HG02885 (cell line): ENCODE results near the gene ERCC3.
A peak's percentile ranks its signal among the peaks of the same experiment; 100 is the strongest.

Source experiments
- ATAC-seq: cut with Tn5 transposase; IDR thresholded peaks from one replicate; pipeline ENCODE4 v1.9.1; 2021; ENCODE audit warnings: mild to moderate bottlenecking; ENCODE audit not compliant: unreplicated experiment, poor library complexity

Gene ERCC3

GRCh38 chr2:127293748-127294562 is at the start of gene ERCC3:
ERCC3 (minus strand) TSS chr2:127294144; CDS start chr2:127294081, 63 bp downstream.
- peak; percentile 99 for ATAC-seq

- ATAC-seq = no peak
Observed at GRCh38 chr2:127343277-127343676, 49.3 kb upstream of the ERCC3 start.

GRCh38 chr2:127342101-127342500 is 48.2 kb upstream of the ERCC3 start:
- ATAC-seq = peak; percentile 95

- no peak for ATAC-seq
Observed at GRCh38 chr2:127332335-127332734, 38.4 kb upstream of the ERCC3 start.

- ATAC-seq = peak; percentile 74
Observed at GRCh38 chr2:127330753-127331152, 36.8 kb upstream of the ERCC3 start.

- no peak for ATAC-seq
Observed at GRCh38 chr2:127326289-127326945, 32.5 kb upstream of the ERCC3 start.

GRCh38 chr2:127324635-127325034 is 30.7 kb upstream of the ERCC3 start:
- ATAC-seq = no peak

- no peak for ATAC-seq
Observed at GRCh38 chr2:127321303-127321702, 27.4 kb upstream of the ERCC3 start.

GRCh38 chr2:127320586-127321275 is 26.8 kb upstream of the ERCC3 start:
- no peak for ATAC-seq

- no peak for ATAC-seq
Observed at GRCh38 chr2:127320067-127320466, 26.1 kb upstream of the ERCC3 start.

GRCh38 chr2:127314193-127314988 is 20.4 kb upstream of the ERCC3 start:
- ATAC-seq = no peak

GRCh38 chr2:127313406-127313805 is 19.5 kb upstream of the ERCC3 start:
- ATAC-seq = peak; percentile 99

GRCh38 chr2:127310980-127311379 is 17.0 kb upstream of the ERCC3 start:
- no peak for ATAC-seq

- no peak for ATAC-seq
Observed at GRCh38 chr2:127309468-127309867, 15.5 kb upstream of the ERCC3 start.

GRCh38 chr2:127308586-127309138 is 14.7 kb upstream of the ERCC3 start:
- no peak for ATAC-seq

- no peak for ATAC-seq
Observed at GRCh38 chr2:127305990-127306585, 12.1 kb upstream of the ERCC3 start.

- no peak for ATAC-seq
Observed at GRCh38 chr2:127302168-127302567, 8.2 kb upstream of the ERCC3 start.

- ATAC-seq = peak; percentile 1
Observed at GRCh38 chr2:127293386-127293747, 577 bp downstream of the ERCC3 start.

- no peak for ATAC-seq
Observed at GRCh38 chr2:127288274-127288673, 5.7 kb downstream of the ERCC3 start.

- ATAC-seq = no peak
Observed at GRCh38 chr2:127283275-127283674, 10.7 kb downstream of the ERCC3 start.
